CD4-positive, alpha-beta T cell (primary cell): ENCODE measurements around the gene WFDC6. TPM values are rescaled to one million over a fixed set of nuclear protein-coding genes. Genes with fewer than 3 reads are reported as not detected.

ENCODE experiments used
- ATAC-seq: fragments of 200-7000 bp; cut with Tn5 transposase; one replicate; pipeline ENCODE4 v1.10.0; 2022; ENCODE audit warnings: mild to moderate bottlenecking; ENCODE audit not compliant: poor library complexity
- CTCF ChIA-PET: fragments of 350-600 bp; sonication (Branson Sonifier 250); formaldehyde crosslinking; loops from one replicate; lab custom pipeline; 2021; ENCODE audit warnings: antibody characterized with exemption, inconsistent platforms; lab: Charles Lee
- POLR2A ChIA-PET: fragments of 350-600 bp; sonication (Branson Sonifier 250); formaldehyde crosslinking; loops from one replicate; lab custom pipeline; 2021; ENCODE audit warnings: antibody characterized with exemption, inconsistent platforms; lab: Charles Lee
- DNase-seq, 14 experiments: peaks; one replicate each; pipeline ENCODE4 v3.0.0-alpha.2; 2013 to 2020; ENCODE audit warnings: mixed read lengths in 2 of 14
- H3K27ac ChIP-seq, 2 donors: one replicate each; pipeline versions ENCODE4 v1.5.1 to v1.7.0; 2013; ENCODE audit warnings: low read length in 2 of 2, low read depth in 1 of 2, mild to moderate bottlenecking in 1 of 2
- H3K27me3 ChIP-seq, 2 experiments: 1 replicate in 1 of 2; 2 replicates in 1 of 2; pipeline versions ENCODE4 v1.6.1 to v1.7.0; 2013; ENCODE audit warnings: low read length in 2 of 2, control low read depth in 1 of 2, mild to moderate bottlenecking in 1 of 2, moderate library complexity in 1 of 2; ENCODE audit not compliant: insufficient read depth in 2 of 2, control insufficient read depth in 1 of 2
- H3K36me3 ChIP-seq: one replicate; pipeline ENCODE4 v1.6.1; 2013; ENCODE audit warnings: low read length, control low read depth; ENCODE audit not compliant: insufficient read depth
- H3K4me1 ChIP-seq: one replicate; pipeline ENCODE4 v1.6.1; 2013; ENCODE audit warnings: low read length, control low read depth; ENCODE audit not compliant: insufficient read depth
- H3K4me3 ChIP-seq: one replicate; pipeline ENCODE4 v1.5.1; 2013; ENCODE audit warnings: mild to moderate bottlenecking, low read length, moderate library complexity
- H3K9me3 ChIP-seq, 2 experiments: 1 replicate in 1 of 2; 2 replicates in 1 of 2; pipeline versions ENCODE4 v1.6.1 to v1.7.0; 2013; ENCODE audit warnings: low read length in 2 of 2, mild to moderate bottlenecking in 2 of 2, control low read depth in 1 of 2, moderate library complexity in 1 of 2; ENCODE audit not compliant: control insufficient read depth in 1 of 2, insufficient read depth in 1 of 2
- H3K27ac Mint-ChIP-seq: one replicate; pipeline ENCODE4 v1.8.0; 2020; ENCODE audit warnings: mixed read lengths
- H3K27me3 Mint-ChIP-seq: one replicate; pipeline ENCODE4 v1.8.0; 2021; ENCODE audit warnings: mixed read lengths
- H3K36me3 Mint-ChIP-seq: one replicate; pipeline ENCODE4 v1.8.0; 2021; ENCODE audit warnings: low read depth, mixed read lengths
- H3K4me1 Mint-ChIP-seq: one replicate; pipeline ENCODE4 v1.8.0; 2021; ENCODE audit warnings: low read depth, mixed read lengths
- H3K4me3 Mint-ChIP-seq: one replicate; pipeline ENCODE4 v1.8.0; 2020; ENCODE audit warnings: mild to moderate bottlenecking, mixed read lengths
- H3K9me3 Mint-ChIP-seq: one replicate; pipeline ENCODE4 v1.8.0; 2020; ENCODE audit warnings: mixed read lengths
- intact Hi-C, 2 experiments: fragments of 100-400 bp; cut with DNase I in 1 of 2; cut with micrococcal nuclease in 1 of 2; formaldehyde crosslinking; loops; one replicate each; pipeline versions ENCODE4 v1.15.1 to v1.9.0; 2023 to 2025; cut with DNase I, micrococcal nuclease
- total RNA-seq, 174 experiments: library from RNA in 2 of 174; stranded (reverse) in 2 of 174; gene quantifications; one replicate each; pipeline ENCODE4 v1.2.3 and lab custom pipeline; 2021 to 2026
- TF ChIP-seq, protein P1 (sequence below): fragments of 200-600 bp; IDR thresholded peaks from one replicate; pipeline ENCODE4 v1.8.0; 2022; ENCODE audit warnings: antibody characterized with exemption, mild to moderate bottlenecking

Gene WFDC6
- total RNA-seq, 2 experiments from 2014 or later: not detected

DNA sequence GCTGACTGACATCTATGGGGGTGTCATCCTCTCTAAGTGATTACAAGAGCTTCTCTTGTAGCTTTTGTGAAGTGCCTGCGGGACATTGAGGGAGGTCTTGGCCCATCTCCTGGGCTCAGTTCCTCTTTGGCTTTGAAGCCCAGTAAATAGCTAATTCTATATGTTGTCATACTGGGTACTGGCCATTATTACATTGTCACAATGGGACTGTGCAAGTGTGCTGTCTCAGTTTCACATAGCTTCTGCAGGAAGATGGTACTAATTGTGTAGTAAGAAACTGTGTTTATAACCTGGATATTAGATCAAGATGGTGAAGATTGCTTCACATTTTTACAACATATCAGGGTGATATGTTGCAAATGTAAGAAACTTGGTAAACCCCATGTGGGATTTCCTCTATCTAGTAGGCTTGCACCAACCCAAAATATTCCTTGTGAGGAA, 43.8 kb downstream of the WFDC6 start:
- no peak overlapping the region for H3K27ac Mint-ChIP-seq
- H3K4me3 ChIP-seq: no peak overlapping the region
- H3K27me3 ChIP-seq: peaks cover 8 to 16% of the 10 kb centered on the region in 2 experiments
- TF ChIP-seq, protein P1, sequence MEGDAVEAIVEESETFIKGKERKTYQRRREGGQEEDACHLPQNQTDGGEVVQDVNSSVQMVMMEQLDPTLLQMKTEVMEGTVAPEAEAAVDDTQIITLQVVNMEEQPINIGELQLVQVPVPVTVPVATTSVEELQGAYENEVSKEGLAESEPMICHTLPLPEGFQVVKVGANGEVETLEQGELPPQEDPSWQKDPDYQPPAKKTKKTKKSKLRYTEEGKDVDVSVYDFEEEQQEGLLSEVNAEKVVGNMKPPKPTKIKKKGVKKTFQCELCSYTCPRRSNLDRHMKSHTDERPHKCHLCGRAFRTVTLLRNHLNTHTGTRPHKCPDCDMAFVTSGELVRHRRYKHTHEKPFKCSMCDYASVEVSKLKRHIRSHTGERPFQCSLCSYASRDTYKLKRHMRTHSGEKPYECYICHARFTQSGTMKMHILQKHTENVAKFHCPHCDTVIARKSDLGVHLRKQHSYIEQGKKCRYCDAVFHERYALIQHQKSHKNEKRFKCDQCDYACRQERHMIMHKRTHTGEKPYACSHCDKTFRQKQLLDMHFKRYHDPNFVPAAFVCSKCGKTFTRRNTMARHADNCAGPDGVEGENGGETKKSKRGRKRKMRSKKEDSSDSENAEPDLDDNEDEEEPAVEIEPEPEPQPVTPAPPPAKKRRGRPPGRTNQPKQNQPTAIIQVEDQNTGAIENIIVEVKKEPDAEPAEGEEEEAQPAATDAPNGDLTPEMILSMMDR: no peak
- DNase-seq (peak in 2 of 14 experiments; percentile 19 to 20), ATAC-seq (no peak)
- H3K27ac ChIP-seq: no peak overlapping the region
- no peaks in the 10 kb centered on the region for H3K4me1 Mint-ChIP-seq
- ChIA-PET CTCF (no interaction called here), POLR2A (no interaction called here)
- H3K9me3 ChIP-seq: no peaks in the 10 kb centered on the region
- no peak overlapping the region for H3K4me3 Mint-ChIP-seq
- H3K9me3 Mint-ChIP-seq: no peaks in the 10 kb centered on the region
- H3K36me3 ChIP-seq: no peaks in the 10 kb centered on the region
- no peaks in the 10 kb centered on the region for H3K4me1 ChIP-seq
- no peaks in the 10 kb centered on the region for H3K36me3 Mint-ChIP-seq
- peaks cover 39% of the 10 kb centered on the region for H3K27me3 Mint-ChIP-seq
- intact Hi-C loops: no loop called here

DNA sequence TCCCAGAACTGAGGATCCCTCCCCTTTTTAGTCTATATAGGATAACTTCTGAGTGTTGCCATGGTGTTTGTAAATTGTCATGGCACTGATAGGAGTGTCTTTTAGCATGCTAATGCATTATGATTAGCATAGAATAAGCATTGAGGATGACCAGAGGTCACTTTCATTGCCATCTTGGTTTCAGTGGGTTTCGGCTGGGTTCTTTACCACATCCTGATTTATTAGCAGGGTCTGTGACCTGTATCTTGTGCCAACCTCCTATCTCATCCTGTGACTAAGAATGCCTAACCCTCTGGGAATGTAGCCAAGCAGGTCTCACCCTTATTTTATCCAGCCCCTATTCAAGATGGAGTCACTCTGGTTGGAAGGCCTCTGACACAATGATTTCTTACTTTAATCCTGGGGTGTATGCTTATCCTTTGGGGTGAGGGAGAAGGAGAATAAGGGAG, 50.2 kb downstream of the WFDC6 start:
- Mint-ChIP-seq H3K27me3 (peaks cover 64% of the 10 kb centered on the region), H3K4me3 (no peak overlapping the region), H3K27ac (no peak overlapping the region), H3K36me3 (no peaks in the 10 kb centered on the region), H3K9me3 (no peaks in the 10 kb centered on the region), H3K4me1 (no peaks in the 10 kb centered on the region)
- Histone ChIP-seq H3K27me3 (peaks cover 6% of the 10 kb centered on the region in 2 experiments), H3K4me1 (no peaks in the 10 kb centered on the region), H3K36me3 (no peaks in the 10 kb centered on the region), H3K27ac (no peak overlapping the region), H3K9me3 (no peaks in the 10 kb centered on the region), H3K4me3 (no peak overlapping the region)
- ChIA-PET CTCF (no interaction called here), POLR2A (no interaction called here)
- intact Hi-C loops: no loop called here
- TF ChIP-seq, protein P1: no peak
- ATAC-seq (no peak), DNase-seq (no peak)

DNA sequence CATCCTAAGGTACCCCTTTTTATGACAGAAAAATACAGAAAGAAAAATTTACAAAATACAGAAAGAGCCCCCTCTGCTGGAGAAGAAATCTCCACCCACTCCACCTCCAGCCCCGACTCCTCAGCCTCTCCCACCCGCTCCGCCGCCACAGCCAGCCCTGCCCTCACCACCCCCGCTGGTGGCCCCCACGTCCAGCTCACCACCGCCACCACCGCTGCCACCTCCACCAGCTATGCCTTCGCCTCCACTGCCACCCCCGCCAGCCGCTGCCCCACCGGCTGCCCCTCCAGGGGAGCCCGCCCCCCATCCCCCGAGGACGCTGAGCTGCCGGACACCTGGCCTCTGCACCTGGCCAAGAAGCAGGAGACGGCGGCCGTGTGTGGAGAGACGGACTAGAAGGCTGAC, 52.0 kb downstream of the WFDC6 start:
- POLR2A ChIA-PET: no interaction called here

More for the DNA sequence above, 52.0 kb downstream of the WFDC6 start:
- Mint-ChIP-seq H3K4me3 (no peak overlapping the region), H3K27ac (no peak overlapping the region), H3K27me3 (peaks cover 74% of the 10 kb centered on the region), H3K4me1 (no peaks in the 10 kb centered on the region), H3K9me3 (no peaks in the 10 kb centered on the region), H3K36me3 (no peaks in the 10 kb centered on the region)
- no peak overlapping the region for H3K27ac ChIP-seq
- H3K4me3 ChIP-seq: no peak overlapping the region
- no peaks in the 10 kb centered on the region for H3K9me3 ChIP-seq
- H3K36me3 ChIP-seq: no peaks in the 10 kb centered on the region
- ATAC-seq (no peak), DNase-seq (peak in 1 of 14 experiments; percentile 6)
- TF ChIP-seq, protein P1: no peak
- CTCF ChIA-PET: no interaction called here
- no peaks in the 10 kb centered on the region for H3K4me1 ChIP-seq
- intact Hi-C loops: no loop called here
- H3K27me3 ChIP-seq: peaks cover 6% of the 10 kb centered on the region in 2 experiments
